Fibroblast of lung (primary cell): ENCODE measurements around the gene CRYGA.

ENCODE experiments used
- CTCF ChIP-seq, 2 donors: IDR thresholded peaks in 1 of 2; conservative IDR thresholded peaks in 1 of 2; 1 replicate in 1 of 2; 2 replicates in 1 of 2; pipeline ENCODE4 v1.5.1; 2011 to 2012; ENCODE audit warnings: low read length in 2 of 2, control low read depth in 1 of 2, inconsistent platforms in 1 of 2, low read depth in 1 of 2, mild to moderate bottlenecking in 1 of 2
- EZH2 ChIP-seq: IDR thresholded peaks from 2 replicates; pipeline ENCODE4 v1.5.1; 2012; ENCODE audit warnings: low read length, control low read depth, mild to moderate bottlenecking; ENCODE audit errors: missing control alignments

DNA sequence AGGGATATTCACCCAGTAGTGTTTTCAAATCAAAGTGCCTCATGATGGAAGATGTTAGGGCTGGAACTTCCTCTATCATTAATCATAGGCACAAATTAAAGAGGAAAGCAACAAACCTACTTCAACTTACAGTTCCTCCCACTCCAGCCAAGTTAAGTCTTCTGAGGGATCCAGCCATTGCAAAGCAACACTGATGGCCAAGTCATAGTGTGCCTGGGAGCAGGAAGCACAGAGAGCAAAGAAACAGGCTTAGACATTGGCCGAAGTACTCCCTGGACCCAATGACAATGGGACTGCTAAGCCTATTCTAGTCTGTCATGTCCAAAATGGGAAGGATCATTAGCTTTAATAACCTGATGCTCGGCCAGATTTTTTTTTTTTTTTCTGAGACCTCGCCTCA is 19.4 kb upstream of the CRYGA start:
- no peak for TF ChIP-seq CTCF (conservative IDR thresholded peaks at IDR 0.05 in 1 of 2, IDR thresholded peaks at IDR 0.05 in 1 of 2; ENCODE audit: low read depth in 1 of 2, low read length in 2 of 2)
- no peak for TF ChIP-seq EZH2
